D341Med (cell line): ENCODE measurements around the gene DYNLL2.
"Not testable (repeated sequence)": the region's sequence is repeated elsewhere in the genome, so short reads cannot be mapped to it uniquely, and the experiment has no call there.

Experiments
- DNase-seq: peaks from one replicate; pipeline ENCODE4 v3.0.0; 2012; ENCODE audit warnings: low spot score

DYNLL2 gene

DNA sequence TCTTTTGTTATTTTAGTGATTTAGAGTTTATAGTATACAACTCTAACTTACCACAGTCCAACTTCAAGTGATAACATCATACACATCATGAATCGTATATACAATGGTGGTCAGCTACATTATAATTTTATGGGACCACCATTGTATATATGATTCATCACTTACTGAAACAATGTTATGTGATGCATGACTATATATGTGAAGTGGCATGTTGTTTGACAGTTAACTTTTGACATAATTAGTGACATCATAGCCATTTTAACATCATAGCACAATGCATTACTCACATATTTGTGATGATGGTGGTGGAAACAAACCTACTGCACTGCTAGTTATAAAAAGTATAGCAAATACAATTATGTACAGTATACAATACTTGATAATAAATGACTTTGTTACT, 21.9 kb downstream of the DYNLL2 start:
- no peak for DNase-seq

GRCh38 chr17:58107306-58107705, 24.1 kb downstream of the DYNLL2 start:
- no peak for DNase-seq

GRCh38 chr17:58109197-58109596, 26.0 kb downstream of the DYNLL2 start:
- DNase-seq, result no peak

- DNase-seq, result no peak
Measured at GRCh38 chr17:58110012-58110411, 26.8 kb downstream of the DYNLL2 start.

GRCh38 chr17:58111676-58112075, 28.5 kb downstream of the DYNLL2 start:
- DNase-seq, result no peak

DNA sequence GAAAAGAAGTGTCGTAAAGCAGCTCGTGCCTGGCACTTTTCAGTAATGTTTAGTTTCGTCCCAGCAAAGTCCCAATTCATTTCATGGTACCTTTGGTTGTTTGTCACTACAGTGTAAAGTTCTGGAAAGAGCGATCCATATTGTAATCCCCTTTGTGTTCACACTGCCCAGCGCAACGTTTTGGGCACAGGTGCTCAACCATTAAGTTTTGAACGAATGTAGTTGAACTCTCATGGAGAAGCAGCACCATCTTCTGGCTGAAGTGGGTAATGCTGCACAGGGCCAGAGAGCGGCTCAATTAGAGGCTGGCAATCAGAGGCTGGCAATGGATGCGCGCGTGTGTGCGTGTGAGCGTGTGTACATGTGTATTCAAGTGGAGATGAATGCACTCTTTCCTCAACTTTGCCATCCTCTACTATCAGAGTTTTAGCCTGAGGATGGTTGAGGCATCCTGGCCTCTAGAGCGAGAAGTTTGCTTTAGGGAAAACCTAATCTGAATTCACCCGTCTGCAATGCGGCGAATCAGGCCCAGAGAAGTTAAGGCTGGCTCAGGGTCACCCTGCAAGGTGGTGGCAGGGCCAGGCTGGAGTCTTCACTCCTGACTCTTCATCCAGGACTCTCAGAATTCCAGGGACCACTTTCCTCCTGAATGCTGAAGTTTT, 29.9 kb downstream of the DYNLL2 start:
- peak; percentile 89 for DNase-seq

GRCh38 chr17:58113947-58114346, 30.7 kb downstream of the DYNLL2 start:
- no peak for DNase-seq

- DNase-seq, result no peak
Measured at GRCh38 chr17:58117382-58117781, 34.2 kb downstream of the DYNLL2 start.

DNA sequence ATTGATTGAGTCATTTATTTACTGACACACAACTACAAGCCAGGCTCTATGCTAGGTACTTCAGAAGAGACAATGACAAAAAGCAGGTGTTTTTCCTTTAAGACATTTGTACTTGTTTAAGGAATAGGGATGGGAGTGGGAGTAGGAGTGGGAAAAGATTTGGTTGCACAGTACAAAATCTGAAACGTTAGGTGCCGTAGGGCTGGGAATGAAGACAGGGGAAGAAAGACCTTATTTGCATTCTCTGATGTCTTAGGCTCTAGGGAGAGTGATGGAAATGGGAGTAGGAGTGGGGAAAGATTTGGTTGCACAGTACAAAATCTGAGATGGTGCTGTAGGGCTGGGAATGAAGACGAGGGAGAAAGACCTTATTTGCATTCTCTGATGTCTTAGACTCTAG, 36.3 kb downstream of the DYNLL2 start:
- DNase-seq, result no peak

DNA sequence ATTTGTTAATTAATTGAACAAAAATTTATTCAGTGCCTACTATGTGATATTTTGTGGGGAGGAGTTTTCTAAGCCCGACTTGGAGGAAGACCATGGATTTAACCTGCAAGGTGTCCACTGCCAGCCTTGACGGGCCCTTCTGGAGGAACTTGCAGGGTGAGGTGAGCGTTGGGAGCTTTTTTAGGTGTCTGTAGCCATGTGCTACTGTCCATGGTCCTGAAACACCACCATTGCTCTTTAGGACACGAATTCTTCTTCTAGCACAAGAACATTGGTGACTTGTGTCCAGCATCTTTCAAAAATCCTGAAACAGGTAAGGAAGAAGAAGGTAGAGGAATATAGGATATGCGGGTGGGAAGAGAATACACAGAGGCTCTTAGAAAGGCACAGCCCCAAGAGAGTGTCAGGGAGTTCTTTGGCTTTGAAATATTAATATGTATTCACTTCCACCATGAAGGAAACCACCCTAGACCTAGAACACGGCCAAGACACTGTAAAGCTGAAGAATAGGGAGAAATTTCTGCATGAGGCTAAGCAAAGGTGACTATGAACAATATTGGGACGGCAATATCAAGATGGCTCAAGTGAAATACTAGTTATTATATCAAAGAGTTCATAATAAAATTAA, 37.1 kb downstream of the DYNLL2 start:
- no peak for DNase-seq

GRCh38 chr17:58121925-58122324, 38.7 kb downstream of the DYNLL2 start:
- DNase-seq, result peak; percentile 70

- no peak for DNase-seq
Measured at GRCh38 chr17:58127846-58128245, 44.6 kb downstream of the DYNLL2 start.

GRCh38 chr17:58132697-58133096, 49.5 kb downstream of the DYNLL2 start:
- DNase-seq, result not testable (repeated sequence)

DNA sequence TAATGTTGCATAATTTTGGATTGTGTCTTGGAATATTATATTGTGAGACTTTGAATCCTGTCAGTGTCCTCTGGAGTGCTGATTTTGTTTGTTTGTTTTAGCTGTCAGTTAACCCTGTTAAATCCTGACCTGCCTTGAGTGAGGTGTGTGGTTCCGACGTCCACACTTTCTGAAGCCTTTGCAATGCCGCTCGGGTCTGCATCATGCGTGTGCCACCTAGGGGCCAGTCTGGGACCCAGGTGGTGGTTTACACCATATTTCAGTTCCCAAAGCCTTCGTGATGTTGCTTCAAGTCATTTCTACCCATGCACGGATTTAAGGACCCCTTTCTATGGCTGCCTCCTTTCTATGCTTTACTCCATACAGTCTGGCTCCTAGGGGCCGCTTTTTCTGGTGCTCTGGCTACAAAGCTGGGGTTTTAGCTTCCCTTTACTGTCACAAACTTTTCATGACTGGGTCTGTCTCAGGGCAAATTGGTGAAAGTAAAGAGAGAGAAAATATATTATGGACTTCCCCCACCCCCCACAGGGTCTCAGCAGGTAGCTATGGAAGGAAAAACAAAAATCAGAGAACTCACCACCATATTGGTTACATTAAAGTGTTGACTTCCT, 53.6 kb downstream of the DYNLL2 start:
- DNase-seq, result peak; percentile 76

GRCh38 chr17:58141505-58141904, 58.3 kb downstream of the DYNLL2 start:
- DNase-seq, result no peak

- DNase-seq, result not testable (repeated sequence)
Measured at GRCh38 chr17:58143335-58143734, 60.1 kb downstream of the DYNLL2 start.

DNA sequence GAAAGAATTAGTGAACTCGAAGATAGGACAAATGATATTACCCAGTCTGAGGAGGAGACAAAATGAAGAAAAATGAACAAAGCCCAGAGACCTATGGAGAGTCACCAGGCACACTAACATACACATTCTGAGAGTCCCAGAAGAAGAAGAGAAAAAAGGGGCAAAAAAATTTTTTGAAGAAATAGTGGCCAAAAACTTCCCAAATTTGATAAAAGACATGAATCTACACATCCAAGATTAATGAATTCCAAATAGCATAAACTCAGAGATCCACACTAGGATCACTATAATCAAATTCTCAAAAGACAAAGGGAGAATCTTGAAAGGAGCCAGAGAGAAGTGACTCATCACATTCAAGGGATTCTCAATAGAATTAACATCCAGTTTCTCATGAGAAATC, 61.6 kb downstream of the DYNLL2 start:
- DNase-seq, result no peak
